ENCODE data around the gene RNPS1. TPM values are rescaled to one million over a fixed set of nuclear protein-coding genes. Genes with fewer than 3 reads are reported as not detected.

RNPS1 gene
- total RNA-seq, 2 experiments from 2014 or later: 225 to 339 TPM

DNA sequence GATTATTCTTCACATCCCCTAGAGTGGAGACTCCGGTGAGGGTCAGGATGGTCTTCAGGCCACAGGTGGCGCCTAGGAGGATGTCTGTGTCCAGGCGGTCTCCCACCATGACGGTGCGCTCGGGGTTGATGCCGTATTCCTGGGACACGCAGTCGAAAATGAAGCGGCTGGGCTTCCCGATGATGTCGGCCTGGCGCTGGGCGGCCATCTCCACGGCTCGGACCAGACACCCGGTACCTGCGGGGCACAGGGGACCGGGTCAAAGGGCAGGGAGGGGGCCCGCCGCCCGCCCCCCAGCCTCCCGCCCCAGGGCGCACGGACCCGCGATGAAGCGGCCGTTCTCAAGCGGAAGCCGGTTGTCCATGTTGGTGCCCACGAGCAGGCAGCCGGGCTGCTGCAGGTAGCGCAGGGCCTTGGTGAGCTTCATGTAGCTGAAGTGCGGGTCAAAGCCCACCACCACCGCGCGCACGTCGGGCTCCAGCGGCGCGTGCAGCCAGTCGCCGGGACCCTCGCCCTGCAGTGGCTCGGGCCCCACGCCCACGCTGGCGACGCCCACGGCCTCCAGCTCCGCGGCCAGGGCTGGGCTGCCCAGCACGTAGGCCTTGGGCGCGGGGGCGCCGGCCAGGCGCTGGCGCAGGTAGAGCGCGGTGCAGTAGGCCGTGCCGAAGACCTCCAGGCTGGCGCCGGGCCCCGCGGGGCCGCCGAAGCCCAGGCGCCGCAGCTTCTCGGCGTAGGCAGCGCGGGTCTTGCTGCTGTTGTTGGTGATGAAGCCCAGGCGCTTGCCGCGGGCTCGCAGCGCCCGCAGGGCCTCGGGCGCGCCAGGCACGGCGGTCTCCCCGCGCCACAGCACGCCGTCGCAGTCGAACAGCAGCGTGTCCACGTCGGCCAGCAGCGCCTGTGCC, 53.9 kb downstream of the RNPS1 start:
- peaks cover 25% of the 10 kb centered on the region; the same call in 1 of the 2 replicates for H3K36me3 ChIP-seq (ENCODE audit: insufficient read depth, low read length)
- H3K4me3 ChIP-seq (ENCODE audit: low read depth, low read length, poor library complexity, severe bottlenecking): peak overlapping the region; percentile 98
- intact Hi-C loops (cut with micrococcal nuclease; ENCODE audit: unreplicated experiment): no loop called here
- BruUV-seq (replicated peaks): no TSS peak
- ChIA-PET POLR2A (interaction anchor here (0.6 to 1.4 kb wide), 4 partner anchors 8 to 198 kb away, joined by 3 to 10 read pairs (median 4); partner anchors contain the start of gene TRAF7), CTCF (ENCODE audit: unreplicated experiment) (interaction anchor here (0.5 to 0.6 kb wide), 2 partner anchors 11 to 1803 kb away, joined by 3 read pairs; no protein-coding TSS in a partner anchor)
- no peaks in the 10 kb centered on the region for H3K9me3 ChIP-seq (ENCODE audit: low read length)
- peak overlapping the region; percentile 41 for H3K27ac ChIP-seq (ENCODE audit: low read depth, low read length, poor library complexity, severe bottlenecking)
- H3K9me2 ChIP-seq (ENCODE audit: insufficient read depth, low read length): no peaks in the 10 kb centered on the region
- peak; percentile 38 for DNase-seq (ENCODE audit: low spot score)
- peak overlapping the region; percentile 78 for H3K4me2 ChIP-seq (ENCODE audit: low read length)
- H2AFZ ChIP-seq (ENCODE audit: low read length): no peak overlapping the region
- peaks cover 26% of the 10 kb centered on the region; the same call in 1 of the 2 replicates for H3K79me2 ChIP-seq (ENCODE audit: insufficient read depth, low read depth, low read length)
- H4K20me1 ChIP-seq (ENCODE audit: insufficient read depth, low read length): peaks cover 13% of the 10 kb centered on the region; the same call in 1 of the 2 replicates
- peaks cover 26% of the 10 kb centered on the region for H3K4me1 ChIP-seq (ENCODE audit: insufficient read depth, low read length, poor library complexity, severe bottlenecking)
- TF ChIP-seq EZH2phosphoT487 (IDR thresholded peaks at IDR 0.05; ENCODE audit: borderline replicate concordance, low read depth, low read length): no peak

DNA sequence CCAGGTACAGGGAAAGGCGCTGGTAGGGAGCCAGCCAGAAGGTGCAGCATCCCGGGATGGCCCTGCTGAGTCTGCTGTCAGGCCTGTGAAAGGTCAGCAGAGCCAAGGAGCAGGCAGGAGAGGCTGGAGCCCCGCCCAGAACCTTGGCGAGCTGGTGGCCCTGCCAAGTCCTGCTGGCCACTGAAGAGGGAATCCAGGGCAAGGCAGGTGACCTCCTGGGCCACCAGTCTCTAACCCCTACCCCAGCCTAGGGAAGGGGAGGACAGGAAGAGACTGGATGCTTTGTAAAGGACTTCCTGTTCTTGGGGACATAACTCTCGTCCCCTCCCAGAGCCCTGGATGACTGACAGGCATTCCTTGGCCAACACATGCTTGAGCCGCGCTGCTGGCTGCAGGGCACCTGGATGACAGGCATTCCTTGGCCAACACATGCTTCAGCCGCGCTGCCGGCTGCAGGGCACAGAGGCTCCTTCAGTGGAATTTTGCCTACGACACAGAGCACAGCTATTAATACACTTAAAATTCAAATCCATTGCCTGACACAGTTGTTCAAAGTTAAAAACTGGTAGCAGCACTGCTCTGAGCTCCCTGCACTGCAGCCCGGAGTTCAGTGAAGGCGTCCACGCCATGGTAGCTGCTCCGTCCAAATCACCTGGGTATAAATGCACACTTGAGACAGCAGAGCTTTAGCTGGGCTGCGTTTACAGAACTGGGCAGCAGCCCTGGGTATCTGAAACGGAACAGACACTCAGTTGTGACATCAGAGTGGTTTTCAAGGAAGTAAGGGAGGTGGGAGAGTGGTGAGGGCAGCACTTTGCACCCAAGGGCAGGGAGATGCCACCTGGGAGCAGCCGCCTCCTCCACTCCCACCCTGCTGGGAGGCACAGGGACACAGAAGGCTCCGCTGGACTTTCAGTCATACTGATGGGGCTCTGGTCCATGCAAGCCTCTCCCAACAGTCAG, 55.3 kb downstream of the RNPS1 start:
- Histone ChIP-seq H4K20me1 (ENCODE audit: insufficient read depth, low read length) (peaks cover 13% of the 10 kb centered on the region; the same call in 1 of the 2 replicates), H3K27ac (ENCODE audit: low read depth, low read length, poor library complexity, severe bottlenecking) (peak overlapping the region; percentile 2), H3K9me2 (ENCODE audit: insufficient read depth, low read length) (no peaks in the 10 kb centered on the region), H3K4me1 (ENCODE audit: insufficient read depth, low read length, poor library complexity, severe bottlenecking) (peaks cover 26% of the 10 kb centered on the region), H3K9me3 (ENCODE audit: low read length) (no peaks in the 10 kb centered on the region), H3K4me2 (ENCODE audit: low read length) (peak overlapping the region; percentile 78), H3K79me2 (ENCODE audit: insufficient read depth, low read depth, low read length) (peaks cover 26% of the 10 kb centered on the region; the same call in 1 of the 2 replicates), H3K36me3 (ENCODE audit: insufficient read depth, low read length) (peaks cover 40% of the 10 kb centered on the region), H3K4me3 (ENCODE audit: low read depth, low read length, poor library complexity, severe bottlenecking) (peak overlapping the region; percentile 98), H2AFZ (ENCODE audit: low read length) (no peak overlapping the region)
- BruUV-seq (replicated peaks): no TSS peak
- DNase-seq (ENCODE audit: low spot score): no peak
- ChIA-PET POLR2A (interaction anchor here (0.6 kb wide), 1 partner anchor 51 kb away, joined by 3 read pairs; no protein-coding TSS in a partner anchor), CTCF (ENCODE audit: unreplicated experiment) (no interaction called here)
- intact Hi-C loops (cut with micrococcal nuclease; ENCODE audit: unreplicated experiment): no loop called here
- no peak for TF ChIP-seq EZH2phosphoT487 (IDR thresholded peaks at IDR 0.05; ENCODE audit: borderline replicate concordance, low read depth, low read length)
- TF ChIP-seq, protein P1, sequence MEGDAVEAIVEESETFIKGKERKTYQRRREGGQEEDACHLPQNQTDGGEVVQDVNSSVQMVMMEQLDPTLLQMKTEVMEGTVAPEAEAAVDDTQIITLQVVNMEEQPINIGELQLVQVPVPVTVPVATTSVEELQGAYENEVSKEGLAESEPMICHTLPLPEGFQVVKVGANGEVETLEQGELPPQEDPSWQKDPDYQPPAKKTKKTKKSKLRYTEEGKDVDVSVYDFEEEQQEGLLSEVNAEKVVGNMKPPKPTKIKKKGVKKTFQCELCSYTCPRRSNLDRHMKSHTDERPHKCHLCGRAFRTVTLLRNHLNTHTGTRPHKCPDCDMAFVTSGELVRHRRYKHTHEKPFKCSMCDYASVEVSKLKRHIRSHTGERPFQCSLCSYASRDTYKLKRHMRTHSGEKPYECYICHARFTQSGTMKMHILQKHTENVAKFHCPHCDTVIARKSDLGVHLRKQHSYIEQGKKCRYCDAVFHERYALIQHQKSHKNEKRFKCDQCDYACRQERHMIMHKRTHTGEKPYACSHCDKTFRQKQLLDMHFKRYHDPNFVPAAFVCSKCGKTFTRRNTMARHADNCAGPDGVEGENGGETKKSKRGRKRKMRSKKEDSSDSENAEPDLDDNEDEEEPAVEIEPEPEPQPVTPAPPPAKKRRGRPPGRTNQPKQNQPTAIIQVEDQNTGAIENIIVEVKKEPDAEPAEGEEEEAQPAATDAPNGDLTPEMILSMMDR (conservative IDR thresholded peaks at IDR 0.05; ENCODE audit: low read length): no peak

DNA sequence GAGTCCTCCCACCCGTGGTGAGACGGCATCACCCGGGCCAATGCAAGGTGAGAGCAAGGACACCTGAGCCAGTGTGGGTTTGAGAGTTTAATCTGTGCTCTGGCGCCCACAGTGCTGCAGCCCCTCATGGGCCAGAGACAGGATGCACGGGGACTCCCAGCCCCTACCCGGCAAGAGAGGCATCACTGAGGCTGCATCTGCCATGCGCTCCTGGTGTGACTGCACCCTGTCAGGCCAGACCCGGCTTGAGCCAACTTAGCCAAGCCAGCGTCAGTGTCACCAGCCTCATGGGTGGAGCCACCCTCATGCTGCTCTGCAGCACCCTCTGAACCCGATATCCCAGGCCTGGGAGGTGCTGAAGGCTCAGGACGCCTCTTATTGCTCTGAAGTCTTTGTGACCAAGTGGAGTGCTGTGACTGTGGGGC, 56.0 kb downstream of the RNPS1 start:
- POLR2A ChIA-PET: interaction anchor here (0.6 kb wide), 1 partner anchor 52 kb away, joined by 3 read pairs; no protein-coding TSS in a partner anchor
- no peak for DNase-seq (ENCODE audit: low spot score)
- Histone ChIP-seq H4K20me1 (ENCODE audit: insufficient read depth, low read length) (peaks cover 13% of the 10 kb centered on the region; the same call in 1 of the 2 replicates), H3K36me3 (ENCODE audit: insufficient read depth, low read length) (peaks cover 47% of the 10 kb centered on the region), H3K4me2 (ENCODE audit: low read length) (peak overlapping the region; percentile 78), H3K4me3 (ENCODE audit: low read depth, low read length, poor library complexity, severe bottlenecking) (peak overlapping the region; percentile 98), H3K79me2 (ENCODE audit: insufficient read depth, low read depth, low read length) (peaks cover 26% of the 10 kb centered on the region; the same call in 1 of the 2 replicates), H3K9me3 (ENCODE audit: low read length) (no peaks in the 10 kb centered on the region), H3K27ac (ENCODE audit: low read depth, low read length, poor library complexity, severe bottlenecking) (no peak overlapping the region), H3K9me2 (ENCODE audit: insufficient read depth, low read length) (no peaks in the 10 kb centered on the region), H3K4me1 (ENCODE audit: insufficient read depth, low read length, poor library complexity, severe bottlenecking) (peaks cover 27% of the 10 kb centered on the region), H2AFZ (ENCODE audit: low read length) (no peak overlapping the region)
- TF ChIP-seq EZH2phosphoT487 (IDR thresholded peaks at IDR 0.05; ENCODE audit: borderline replicate concordance, low read depth, low read length): no peak
- TF ChIP-seq, protein P1 (conservative IDR thresholded peaks at IDR 0.05; ENCODE audit: low read length): no peak
- CTCF ChIA-PET (ENCODE audit: unreplicated experiment): no interaction called here
- intact Hi-C loops (cut with micrococcal nuclease; ENCODE audit: unreplicated experiment): no loop called here
- no TSS peak for BruUV-seq (replicated peaks)

Data from OCI-LY7 (cell line).